ENCODE results near the gene EYA2.

EYA2 gene

GRCh38 chr20:46963758-46964617 is 69.3 kb downstream of the EYA2 start:
- H3K4me3 ChIP-seq (replicated peaks in 1 of 2; ENCODE audit: low read depth in 2 of 2, low read length in 2 of 2) = no peak overlapping the region
- no peak for DNase-seq (ENCODE audit: low read depth in 2 of 2)
- TF ChIP-seq, protein P1, sequence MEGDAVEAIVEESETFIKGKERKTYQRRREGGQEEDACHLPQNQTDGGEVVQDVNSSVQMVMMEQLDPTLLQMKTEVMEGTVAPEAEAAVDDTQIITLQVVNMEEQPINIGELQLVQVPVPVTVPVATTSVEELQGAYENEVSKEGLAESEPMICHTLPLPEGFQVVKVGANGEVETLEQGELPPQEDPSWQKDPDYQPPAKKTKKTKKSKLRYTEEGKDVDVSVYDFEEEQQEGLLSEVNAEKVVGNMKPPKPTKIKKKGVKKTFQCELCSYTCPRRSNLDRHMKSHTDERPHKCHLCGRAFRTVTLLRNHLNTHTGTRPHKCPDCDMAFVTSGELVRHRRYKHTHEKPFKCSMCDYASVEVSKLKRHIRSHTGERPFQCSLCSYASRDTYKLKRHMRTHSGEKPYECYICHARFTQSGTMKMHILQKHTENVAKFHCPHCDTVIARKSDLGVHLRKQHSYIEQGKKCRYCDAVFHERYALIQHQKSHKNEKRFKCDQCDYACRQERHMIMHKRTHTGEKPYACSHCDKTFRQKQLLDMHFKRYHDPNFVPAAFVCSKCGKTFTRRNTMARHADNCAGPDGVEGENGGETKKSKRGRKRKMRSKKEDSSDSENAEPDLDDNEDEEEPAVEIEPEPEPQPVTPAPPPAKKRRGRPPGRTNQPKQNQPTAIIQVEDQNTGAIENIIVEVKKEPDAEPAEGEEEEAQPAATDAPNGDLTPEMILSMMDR (IDR thresholded peaks at IDR 0.05; ENCODE audit: low read depth, low read length) = no peak

- no peak for DNase-seq (ENCODE audit: low read depth in 2 of 2)
- H3K4me3 ChIP-seq (replicated peaks in 1 of 2; ENCODE audit: low read depth in 2 of 2, low read length in 2 of 2) = no peak overlapping the region
- TF ChIP-seq, protein P1 (IDR thresholded peaks at IDR 0.05; ENCODE audit: low read depth, low read length) = no peak
Measured at GRCh38 chr20:46964618-46965455, 70.2 kb downstream of the EYA2 start.

- H3K4me3 ChIP-seq (replicated peaks in 1 of 2; ENCODE audit: low read depth in 2 of 2, low read length in 2 of 2) = no peak overlapping the region
- DNase-seq (ENCODE audit: low read depth in 2 of 2) = no peak
- TF ChIP-seq, protein P1 (IDR thresholded peaks at IDR 0.05; ENCODE audit: low read depth, low read length) = no peak
Measured at GRCh38 chr20:46965477-46965876, 70.8 kb downstream of the EYA2 start.

- TF ChIP-seq, protein P1 (IDR thresholded peaks at IDR 0.05; ENCODE audit: low read depth, low read length) = no peak
- no peak for DNase-seq (ENCODE audit: low read depth in 2 of 2)
- H3K4me3 ChIP-seq (replicated peaks in 1 of 2; ENCODE audit: low read depth in 2 of 2, low read length in 2 of 2) = no peak overlapping the region
Measured at GRCh38 chr20:46967646-46968045, 73.0 kb downstream of the EYA2 start.

GRCh38 chr20:46970937-46971630 is 76.4 kb downstream of the EYA2 start:
- TF ChIP-seq, protein P1 (IDR thresholded peaks at IDR 0.05; ENCODE audit: low read depth, low read length) = no peak
- DNase-seq (ENCODE audit: low read depth in 2 of 2) = peak; percentile 79 to 82
- H3K4me3 ChIP-seq (replicated peaks in 1 of 2; ENCODE audit: low read depth in 2 of 2, low read length in 2 of 2) = no peak overlapping the region

GRCh38 chr20:46973766-46974165 is 79.1 kb downstream of the EYA2 start:
- DNase-seq (ENCODE audit: low read depth in 2 of 2) = no peak
- no peak overlapping the region for H3K4me3 ChIP-seq (replicated peaks in 1 of 2; ENCODE audit: low read depth in 2 of 2, low read length in 2 of 2)
- TF ChIP-seq, protein P1 (IDR thresholded peaks at IDR 0.05; ENCODE audit: low read depth, low read length) = no peak
